ENCODE measurements around the gene ATP13A5. TPM values are rescaled to one million over a fixed set of nuclear protein-coding genes. Genes with fewer than 3 reads are reported as not detected.

The ATP13A5 gene, protein sequence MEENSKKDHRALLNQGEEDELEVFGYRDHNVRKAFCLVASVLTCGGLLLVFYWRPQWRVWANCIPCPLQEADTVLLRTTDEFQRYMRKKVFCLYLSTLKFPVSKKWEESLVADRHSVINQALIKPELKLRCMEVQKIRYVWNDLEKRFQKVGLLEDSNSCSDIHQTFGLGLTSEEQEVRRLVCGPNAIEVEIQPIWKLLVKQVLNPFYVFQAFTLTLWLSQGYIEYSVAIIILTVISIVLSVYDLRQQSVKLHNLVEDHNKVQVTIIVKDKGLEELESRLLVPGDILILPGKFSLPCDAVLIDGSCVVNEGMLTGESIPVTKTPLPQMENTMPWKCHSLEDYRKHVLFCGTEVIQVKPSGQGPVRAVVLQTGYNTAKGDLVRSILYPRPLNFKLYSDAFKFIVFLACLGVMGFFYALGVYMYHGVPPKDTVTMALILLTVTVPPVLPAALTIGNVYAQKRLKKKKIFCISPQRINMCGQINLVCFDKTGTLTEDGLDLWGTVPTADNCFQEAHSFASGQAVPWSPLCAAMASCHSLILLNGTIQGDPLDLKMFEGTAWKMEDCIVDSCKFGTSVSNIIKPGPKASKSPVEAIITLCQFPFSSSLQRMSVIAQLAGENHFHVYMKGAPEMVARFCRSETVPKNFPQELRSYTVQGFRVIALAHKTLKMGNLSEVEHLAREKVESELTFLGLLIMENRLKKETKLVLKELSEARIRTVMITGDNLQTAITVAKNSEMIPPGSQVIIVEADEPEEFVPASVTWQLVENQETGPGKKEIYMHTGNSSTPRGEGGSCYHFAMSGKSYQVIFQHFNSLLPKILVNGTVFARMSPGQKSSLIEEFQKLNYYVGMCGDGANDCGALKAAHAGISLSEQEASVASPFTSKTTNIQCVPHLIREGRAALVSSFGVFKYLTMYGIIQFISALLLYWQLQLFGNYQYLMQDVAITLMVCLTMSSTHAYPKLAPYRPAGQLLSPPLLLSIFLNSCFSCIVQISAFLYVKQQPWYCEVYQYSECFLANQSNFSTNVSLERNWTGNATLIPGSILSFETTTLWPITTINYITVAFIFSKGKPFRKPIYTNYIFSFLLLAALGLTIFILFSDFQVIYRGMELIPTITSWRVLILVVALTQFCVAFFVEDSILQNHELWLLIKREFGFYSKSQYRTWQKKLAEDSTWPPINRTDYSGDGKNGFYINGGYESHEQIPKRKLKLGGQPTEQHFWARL
- not detected for total RNA-seq
- not detected for polyA plus RNA-seq
- long read RNA-seq, donor 1: 0 reads
- long read RNA-seq, donor 2: 0 reads

GRCh38 chr3:193378706-193379105 lies at the start of gene ATP13A5:
TSS of gene ATP13A5 (minus strand) at chr3:193378753. CDS start at chr3:193378725, 28 bp downstream.
- no peaks in the 10 kb centered on the region for H3K36me3 ChIP-seq (ENCODE audit: control insufficient read depth in 1 of 2, insufficient read depth in 2 of 2, low read length in 1 of 2)
- no peaks in the 10 kb centered on the region for H3K9me3 ChIP-seq (ENCODE audit: control insufficient read depth, low read length)
- no peaks in the 10 kb centered on the region for H3K4me1 ChIP-seq (ENCODE audit: control insufficient read depth in 1 of 2, insufficient read depth in 2 of 2, low read length in 2 of 2)
- no peaks in the 10 kb centered on the region for H3K27me3 ChIP-seq (ENCODE audit: control insufficient read depth in 1 of 2, insufficient read depth in 2 of 2, low read length in 1 of 2)
- intact Hi-C loops (cut with DNase I): no loop called here
- H3K27ac ChIP-seq (ENCODE audit: low read depth in 1 of 2, low read length in 2 of 2): no peak within 1 kb of the TSS
- ATAC-seq (ENCODE audit: low FRiP score) (no peak), DNase-seq (no peak)
- H3K4me3 ChIP-seq (ENCODE audit: low read length in 2 of 2): no peak within 1 kb of the TSS
- WGBS, 2 donors: 50 to 57% methylated on average over 6 of the region's 6 CpGs

GRCh38 chr3:193418576-193419373 lies 40.2 kb upstream of the ATP13A5 start:
- Histone ChIP-seq H3K4me3 (ENCODE audit: low read length in 2 of 2) (no peak overlapping the region), H3K27ac (ENCODE audit: low read depth in 1 of 2, low read length in 2 of 2) (no peak overlapping the region), H3K9me3 (ENCODE audit: control insufficient read depth, low read length) (peaks cover 3% of the 10 kb centered on the region), H3K27me3 (ENCODE audit: control insufficient read depth in 1 of 2, insufficient read depth in 2 of 2, low read length in 1 of 2) (no peaks in the 10 kb centered on the region), H3K4me1 (ENCODE audit: control insufficient read depth in 1 of 2, insufficient read depth in 2 of 2, low read length in 2 of 2) (no peaks in the 10 kb centered on the region), H3K36me3 (ENCODE audit: control insufficient read depth in 1 of 2, insufficient read depth in 2 of 2, low read length in 1 of 2) (no peaks in the 10 kb centered on the region)
- WGBS, 2 donors: 85 to 93% methylated on average over 4 of the region's 4 CpGs
- peak; percentile 15 for ATAC-seq (ENCODE audit: low FRiP score)
- intact Hi-C loops (cut with DNase I): no loop called here
- no peak for DNase-seq

DNA sequence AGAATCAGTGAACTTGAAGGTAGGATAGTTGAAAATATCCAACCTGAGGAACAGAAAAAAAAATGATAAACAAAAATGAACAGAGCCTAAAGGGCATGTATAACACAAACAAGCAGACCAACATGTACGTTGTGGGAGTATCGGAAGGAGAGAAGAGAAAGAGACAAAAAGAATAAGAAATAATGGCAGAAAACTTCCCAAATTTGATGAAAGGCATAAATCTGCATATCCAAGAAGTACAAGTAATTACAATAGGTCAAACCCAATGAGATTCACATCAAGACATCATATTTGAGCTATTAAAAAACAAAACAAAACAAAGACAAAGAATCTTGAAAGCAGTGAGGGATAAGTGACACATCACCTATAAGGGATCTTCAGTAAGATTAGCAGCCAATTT lies 38.1 kb upstream of the ATP13A5 start:
- no peaks in the 10 kb centered on the region for H3K36me3 ChIP-seq (ENCODE audit: control insufficient read depth in 1 of 2, insufficient read depth in 2 of 2, low read length in 1 of 2)
- H3K4me3 ChIP-seq (ENCODE audit: low read length in 2 of 2): no peak overlapping the region
- intact Hi-C loops (cut with DNase I): no loop called here
- no peak for DNase-seq
- WGBS, 2 donors: 90 to 93% methylated on average over 2 of the region's 2 CpGs
- no peaks in the 10 kb centered on the region for H3K4me1 ChIP-seq (ENCODE audit: control insufficient read depth in 1 of 2, insufficient read depth in 2 of 2, low read length in 2 of 2)
- no peak overlapping the region for H3K27ac ChIP-seq (ENCODE audit: low read depth in 1 of 2, low read length in 2 of 2)
- H3K9me3 ChIP-seq (ENCODE audit: control insufficient read depth, low read length): peaks cover 3% of the 10 kb centered on the region
- H3K27me3 ChIP-seq (ENCODE audit: control insufficient read depth in 1 of 2, insufficient read depth in 2 of 2, low read length in 1 of 2): peaks cover 0 to under 1% of the 10 kb centered on the region in 2 donors
- ATAC-seq (ENCODE audit: low FRiP score): no peak

DNA sequence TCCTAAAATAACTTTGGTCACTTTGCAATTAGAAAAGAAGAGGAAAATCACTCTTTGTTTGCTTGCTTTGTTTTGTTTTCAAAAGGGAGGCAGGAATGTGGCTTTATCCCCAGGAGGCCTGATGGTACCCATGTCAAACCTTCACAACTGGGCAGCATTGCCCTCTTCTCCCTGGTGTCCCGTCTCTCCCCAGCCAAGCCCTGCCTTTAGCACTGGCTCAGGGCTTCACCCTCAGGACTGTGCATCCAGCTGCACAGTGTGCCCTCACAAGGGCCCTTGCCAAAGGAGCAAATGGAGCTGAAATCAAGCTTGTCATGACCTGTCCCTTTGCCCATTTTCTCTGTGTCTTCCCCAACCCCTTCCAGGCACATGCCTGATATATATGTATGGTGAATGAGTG lies 29.1 kb upstream of the ATP13A5 start:
- ATAC-seq (ENCODE audit: low FRiP score) (peak; percentile 59), DNase-seq (no peak)
- Histone ChIP-seq H3K9me3 (ENCODE audit: control insufficient read depth, low read length) (no peaks in the 10 kb centered on the region), H3K4me1 (ENCODE audit: control insufficient read depth in 1 of 2, insufficient read depth in 2 of 2, low read length in 2 of 2) (no peaks in the 10 kb centered on the region), H3K36me3 (ENCODE audit: control insufficient read depth in 1 of 2, insufficient read depth in 2 of 2, low read length in 1 of 2) (no peaks in the 10 kb centered on the region), H3K27me3 (ENCODE audit: control insufficient read depth in 1 of 2, insufficient read depth in 2 of 2, low read length in 1 of 2) (peaks cover 0 to 2% of the 10 kb centered on the region in 2 donors), H3K4me3 (ENCODE audit: low read length in 2 of 2) (no peak overlapping the region), H3K27ac (ENCODE audit: low read depth in 1 of 2, low read length in 2 of 2) (no peak overlapping the region)
- WGBS, 2 donors: 24 to 30% methylated on average over 1 of the region's 1 CpG
- intact Hi-C loops (cut with DNase I): no loop called here

- H3K36me3 ChIP-seq (ENCODE audit: control insufficient read depth in 1 of 2, insufficient read depth in 2 of 2, low read length in 1 of 2): no peaks in the 10 kb centered on the region
- H3K27me3 ChIP-seq (ENCODE audit: control insufficient read depth in 1 of 2, insufficient read depth in 2 of 2, low read length in 1 of 2): peaks cover 0 to 2% of the 10 kb centered on the region in 2 donors
- H3K4me1 ChIP-seq (ENCODE audit: control insufficient read depth in 1 of 2, insufficient read depth in 2 of 2, low read length in 2 of 2): no peaks in the 10 kb centered on the region
- WGBS, 2 donors: 47 to 49% methylated on average over 6 of the region's 6 CpGs
- no peaks in the 10 kb centered on the region for H3K9me3 ChIP-seq (ENCODE audit: control insufficient read depth, low read length)
- no peak overlapping the region for H3K27ac ChIP-seq (ENCODE audit: low read depth in 1 of 2, low read length in 2 of 2)
- intact Hi-C loops (cut with DNase I): no loop called here
- ATAC-seq (ENCODE audit: low FRiP score): no peak
- H3K4me3 ChIP-seq (ENCODE audit: low read length in 2 of 2): no peak overlapping the region
- DNase-seq: no peak
These were observed 28.6 kb upstream of the ATP13A5 start for GRCh38 chr3:193407112-193407511.

GRCh38 chr3:193403307-193403706 lies 24.8 kb upstream of the ATP13A5 start:
- Histone ChIP-seq H3K36me3 (ENCODE audit: control insufficient read depth in 1 of 2, insufficient read depth in 2 of 2, low read length in 1 of 2) (no peaks in the 10 kb centered on the region), H3K27me3 (ENCODE audit: control insufficient read depth in 1 of 2, insufficient read depth in 2 of 2, low read length in 1 of 2) (no peaks in the 10 kb centered on the region), H3K27ac (ENCODE audit: low read depth in 1 of 2, low read length in 2 of 2) (no peak overlapping the region), H3K4me3 (ENCODE audit: low read length in 2 of 2) (no peak overlapping the region), H3K4me1 (ENCODE audit: control insufficient read depth in 1 of 2, insufficient read depth in 2 of 2, low read length in 2 of 2) (no peaks in the 10 kb centered on the region), H3K9me3 (ENCODE audit: control insufficient read depth, low read length) (no peaks in the 10 kb centered on the region)
- ATAC-seq (ENCODE audit: low FRiP score) (no peak), DNase-seq (no peak)
- WGBS, 2 donors: 82 to 91% methylated on average over 2 of the region's 2 CpGs
- intact Hi-C loops (cut with DNase I): no loop called here

GRCh38 chr3:193400304-193400703 lies 21.8 kb upstream of the ATP13A5 start:
- Histone ChIP-seq H3K36me3 (ENCODE audit: control insufficient read depth in 1 of 2, insufficient read depth in 2 of 2, low read length in 1 of 2) (no peaks in the 10 kb centered on the region), H3K27me3 (ENCODE audit: control insufficient read depth in 1 of 2, insufficient read depth in 2 of 2, low read length in 1 of 2) (no peaks in the 10 kb centered on the region), H3K9me3 (ENCODE audit: control insufficient read depth, low read length) (no peaks in the 10 kb centered on the region), H3K4me3 (ENCODE audit: low read length in 2 of 2) (no peak overlapping the region), H3K27ac (ENCODE audit: low read depth in 1 of 2, low read length in 2 of 2) (no peak overlapping the region), H3K4me1 (ENCODE audit: control insufficient read depth in 1 of 2, insufficient read depth in 2 of 2, low read length in 2 of 2) (no peaks in the 10 kb centered on the region)
- intact Hi-C loops (cut with DNase I): no loop called here
- no peak for ATAC-seq (ENCODE audit: low FRiP score)
- no peak for DNase-seq
